HG03520 (cell line): ENCODE measurements around the gene FAM83C.
"Not testable (repeated sequence)": the region's sequence is repeated elsewhere in the genome, so short reads cannot be mapped to it uniquely, and the experiment has no call there.

Experiments used
- ATAC-seq: cut with Tn5 transposase; IDR thresholded peaks from one replicate; pipeline ENCODE4 v1.9.1; 2021; ENCODE audit warnings: mild to moderate bottlenecking, moderate library complexity; ENCODE audit not compliant: unreplicated experiment

FAM83C gene

DNA sequence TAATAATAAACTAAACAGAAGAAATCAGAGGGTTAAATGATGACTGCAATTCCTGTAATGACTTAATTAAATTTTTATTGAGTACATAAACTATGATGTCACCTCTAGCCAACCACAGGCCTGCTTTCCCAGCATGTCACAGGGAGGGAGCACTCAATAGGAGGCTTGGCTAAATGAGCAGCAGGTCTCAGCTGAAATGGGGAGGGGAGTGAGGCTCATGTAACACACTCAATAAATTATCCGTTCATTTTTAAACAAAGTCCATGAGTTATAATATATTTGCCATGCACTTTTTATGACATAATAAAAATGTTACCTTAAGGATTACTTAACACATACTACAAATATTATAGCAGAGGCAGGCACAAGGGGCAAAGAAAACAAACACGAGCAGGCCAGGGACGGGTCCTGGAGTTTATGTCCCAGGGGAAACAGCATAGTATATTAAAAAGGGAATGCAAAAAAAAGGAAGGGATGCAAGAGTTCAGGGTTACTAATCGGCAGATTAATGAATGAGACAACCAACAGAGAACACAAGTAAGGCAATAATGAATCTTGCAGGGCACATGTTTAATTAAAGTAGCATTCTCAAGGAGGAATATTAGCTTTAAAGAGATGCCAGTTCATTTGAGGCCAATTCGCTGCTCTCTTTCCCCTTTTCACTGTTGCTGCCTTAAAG, 27.1 kb upstream of the FAM83C start:
- no peak for ATAC-seq

DNA sequence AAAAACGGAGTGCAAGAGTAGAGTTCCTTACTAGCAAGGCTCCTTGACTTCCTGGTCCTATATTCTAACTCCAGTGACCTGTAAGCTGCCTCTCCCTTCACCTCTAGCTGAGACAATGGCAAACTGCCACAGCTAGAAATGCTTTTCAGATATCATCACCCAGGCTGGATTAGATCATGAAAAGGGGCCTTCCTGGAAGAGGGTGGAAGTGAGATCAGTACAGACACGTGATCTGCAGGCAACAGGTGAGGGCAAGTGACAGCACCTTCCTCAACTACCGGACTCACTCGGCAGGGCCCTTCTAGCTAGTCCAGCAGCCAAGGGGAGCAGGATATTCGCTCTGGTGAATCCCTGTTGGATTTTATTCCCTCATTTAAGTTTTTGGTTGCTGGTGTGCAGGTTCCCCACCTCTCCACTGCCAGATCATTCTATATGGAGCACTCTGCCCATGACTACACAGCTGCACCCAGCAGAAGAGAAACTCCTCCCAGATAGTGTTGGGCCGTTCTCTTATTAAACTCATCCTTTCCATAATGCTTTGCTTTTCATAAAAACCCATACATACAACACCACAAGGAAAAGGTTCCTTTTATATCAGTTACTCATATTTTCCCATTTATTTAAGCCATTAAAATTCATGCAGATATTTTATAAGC, 26.4 kb upstream of the FAM83C start:
- no peak for ATAC-seq

DNA sequence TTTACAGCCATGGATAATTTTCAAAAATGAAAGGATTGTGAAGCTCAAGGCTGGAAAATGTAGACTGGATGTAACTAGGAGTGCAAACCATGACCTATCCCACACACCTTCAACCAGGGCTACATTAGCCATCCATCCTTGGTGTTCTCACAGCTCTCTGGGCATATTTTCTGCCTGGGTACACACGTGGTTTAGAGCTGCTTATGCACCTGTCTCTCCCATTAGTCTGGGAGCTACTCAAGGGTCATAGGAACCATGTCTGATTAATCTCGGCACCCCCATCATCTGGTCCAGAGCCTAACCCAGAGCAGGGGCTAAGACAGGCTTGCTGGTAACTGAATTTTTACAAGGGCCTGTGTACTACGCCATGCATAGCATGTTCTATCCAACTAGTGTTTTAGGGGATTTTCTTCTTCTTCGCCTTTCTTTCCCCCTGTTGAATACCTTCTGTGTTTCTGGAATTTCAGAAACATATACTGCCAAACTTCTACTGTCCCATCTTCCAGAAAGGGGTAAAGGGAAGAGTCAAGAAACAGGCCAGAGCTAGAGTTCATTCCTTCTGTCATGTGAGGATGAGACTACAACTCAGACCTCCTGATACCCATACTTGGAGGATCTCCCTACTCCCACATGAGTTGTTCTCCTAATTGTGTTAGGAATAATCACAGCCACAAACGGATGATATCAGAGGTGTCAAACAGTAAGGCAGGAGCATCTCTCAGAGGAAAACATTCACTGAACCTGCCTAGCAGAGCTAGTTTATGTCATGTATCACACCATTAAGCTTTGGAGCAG, 25.4 kb upstream of the FAM83C start:
- ATAC-seq = no peak

DNA sequence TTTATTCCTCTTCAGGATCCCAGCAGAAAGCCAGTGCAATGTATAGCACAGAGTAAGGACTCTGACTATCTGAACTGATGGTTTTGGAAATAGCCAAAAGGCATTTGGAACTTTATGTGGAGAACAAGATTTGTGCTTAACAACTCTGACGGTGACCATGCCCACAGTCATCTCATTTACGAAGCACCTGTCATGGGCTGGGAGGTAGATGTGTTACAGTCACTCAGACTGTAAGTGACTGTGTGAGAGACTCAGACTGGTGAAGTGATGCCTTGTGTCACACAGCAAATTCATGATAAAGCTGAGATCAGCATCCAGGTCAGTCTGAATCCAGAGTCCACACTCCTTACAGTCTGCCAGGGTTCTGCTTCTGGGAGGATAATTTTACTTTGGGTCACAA, 23.9 kb upstream of the FAM83C start:
- ATAC-seq = no peak

DNA sequence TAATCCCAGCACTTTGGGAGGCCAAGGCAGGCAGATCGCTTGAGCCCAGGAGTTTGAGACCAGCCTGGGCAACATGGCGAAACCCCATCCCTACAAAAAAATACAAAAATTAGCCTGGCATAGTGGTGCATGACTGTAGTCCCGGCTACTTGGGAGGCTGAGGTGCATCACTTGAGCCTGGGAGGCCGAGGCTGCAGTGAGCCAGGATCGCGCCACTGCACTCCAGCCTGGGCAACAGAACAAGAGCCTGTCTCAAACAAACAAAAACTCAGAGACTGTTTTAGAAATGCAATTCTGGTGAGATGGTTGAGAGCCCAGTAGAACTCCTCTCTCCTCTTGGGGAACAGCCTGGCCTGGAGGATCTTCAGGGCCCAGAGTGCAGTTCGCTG, 23.4 kb upstream of the FAM83C start:
- ATAC-seq = not testable (repeated sequence)

DNA sequence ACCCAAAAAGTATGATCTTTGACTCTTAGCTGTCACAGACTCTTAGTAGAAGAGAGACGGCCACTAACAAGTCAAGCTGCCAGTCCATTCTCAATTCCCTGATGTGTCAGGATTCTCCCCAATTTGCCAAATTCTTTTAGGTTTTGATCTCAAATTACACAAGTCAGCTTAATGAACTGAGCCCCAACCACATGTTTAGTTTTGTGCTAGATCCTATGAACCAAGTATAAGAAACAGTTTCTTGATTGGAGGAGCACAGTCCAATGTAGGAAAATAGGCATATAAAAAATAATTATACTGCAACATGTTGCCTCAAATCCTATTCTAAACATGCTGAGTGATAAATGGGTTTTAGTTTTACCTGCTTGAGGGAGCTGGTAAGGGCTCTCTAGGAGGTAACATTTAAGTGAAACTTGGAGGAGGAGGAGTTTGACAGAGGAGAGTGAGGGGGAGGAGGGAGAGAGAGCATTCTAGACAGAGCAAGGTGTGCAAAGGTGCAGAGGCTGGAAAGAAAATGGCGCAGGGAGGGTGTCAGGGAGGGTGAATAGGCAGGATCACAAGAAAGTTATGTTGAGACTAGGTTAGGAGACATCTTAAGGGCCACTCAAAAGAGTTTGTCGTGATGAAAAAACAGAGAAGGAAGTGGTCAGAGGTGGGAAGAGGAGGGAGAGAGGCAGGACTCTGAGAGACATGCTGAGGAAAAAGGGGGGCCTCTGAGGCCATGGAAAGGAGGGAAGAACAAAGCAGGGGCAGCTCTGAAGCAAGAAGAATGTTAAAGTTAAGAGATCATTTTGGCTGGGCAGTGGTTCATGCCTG, 22.8 kb upstream of the FAM83C start:
- no peak for ATAC-seq

DNA sequence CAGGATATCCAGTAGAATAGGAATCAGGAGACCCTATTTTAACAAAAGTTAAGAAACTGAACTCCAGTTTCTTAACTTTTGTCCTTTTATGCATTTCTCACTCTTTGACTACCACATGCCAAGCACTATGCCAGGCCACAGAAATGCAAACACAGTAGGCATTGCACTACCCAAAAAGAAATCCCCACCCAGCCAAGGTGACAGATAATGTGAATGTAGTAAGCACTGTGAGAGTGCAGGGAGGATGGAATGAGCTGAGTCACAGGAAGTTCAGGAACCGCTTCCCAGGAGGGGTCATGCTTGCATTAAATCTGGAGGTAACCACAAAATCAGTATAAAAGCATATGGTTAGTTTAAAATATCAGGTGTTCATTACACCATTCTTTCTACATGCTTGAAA, 20.1 kb upstream of the FAM83C start:
- ATAC-seq = no peak

DNA sequence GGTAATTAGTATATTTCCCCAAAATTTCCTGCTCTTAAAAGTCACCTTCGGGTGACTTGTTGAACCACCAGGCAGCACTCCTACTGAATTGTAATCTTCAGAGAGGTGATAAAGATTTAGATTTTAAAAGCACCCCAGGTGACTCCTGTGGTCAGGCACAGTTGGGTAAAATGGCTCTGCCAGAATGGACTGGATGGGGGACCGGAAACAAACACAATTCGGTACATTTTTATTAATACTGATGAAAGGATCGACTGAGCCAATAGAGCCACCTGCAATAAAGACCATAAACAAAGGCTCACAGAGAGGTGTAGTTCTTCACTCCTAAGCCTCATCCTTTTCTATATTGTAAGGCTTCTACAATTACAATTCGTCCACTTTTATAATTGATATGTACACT, 19.6 kb upstream of the FAM83C start:
- no peak for ATAC-seq

DNA sequence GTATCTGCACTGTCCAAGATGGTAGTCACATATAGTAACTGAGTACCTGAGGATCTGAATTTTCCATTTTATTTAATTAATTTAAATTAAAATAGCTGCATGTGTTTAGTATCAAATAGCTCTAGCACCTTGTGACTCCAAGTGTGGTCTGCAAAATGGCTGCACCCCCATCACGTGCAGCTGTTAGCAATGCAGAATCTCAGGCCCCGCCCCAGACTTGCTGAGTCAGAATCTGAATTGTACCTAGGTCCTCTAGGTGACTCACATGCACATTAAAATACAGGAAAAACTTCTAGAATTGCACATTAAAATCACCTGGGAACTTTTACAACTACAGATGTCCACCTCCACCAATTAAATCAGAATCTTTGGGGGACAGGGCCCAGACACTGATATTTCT, 19.2 kb upstream of the FAM83C start:
- no peak for ATAC-seq

DNA sequence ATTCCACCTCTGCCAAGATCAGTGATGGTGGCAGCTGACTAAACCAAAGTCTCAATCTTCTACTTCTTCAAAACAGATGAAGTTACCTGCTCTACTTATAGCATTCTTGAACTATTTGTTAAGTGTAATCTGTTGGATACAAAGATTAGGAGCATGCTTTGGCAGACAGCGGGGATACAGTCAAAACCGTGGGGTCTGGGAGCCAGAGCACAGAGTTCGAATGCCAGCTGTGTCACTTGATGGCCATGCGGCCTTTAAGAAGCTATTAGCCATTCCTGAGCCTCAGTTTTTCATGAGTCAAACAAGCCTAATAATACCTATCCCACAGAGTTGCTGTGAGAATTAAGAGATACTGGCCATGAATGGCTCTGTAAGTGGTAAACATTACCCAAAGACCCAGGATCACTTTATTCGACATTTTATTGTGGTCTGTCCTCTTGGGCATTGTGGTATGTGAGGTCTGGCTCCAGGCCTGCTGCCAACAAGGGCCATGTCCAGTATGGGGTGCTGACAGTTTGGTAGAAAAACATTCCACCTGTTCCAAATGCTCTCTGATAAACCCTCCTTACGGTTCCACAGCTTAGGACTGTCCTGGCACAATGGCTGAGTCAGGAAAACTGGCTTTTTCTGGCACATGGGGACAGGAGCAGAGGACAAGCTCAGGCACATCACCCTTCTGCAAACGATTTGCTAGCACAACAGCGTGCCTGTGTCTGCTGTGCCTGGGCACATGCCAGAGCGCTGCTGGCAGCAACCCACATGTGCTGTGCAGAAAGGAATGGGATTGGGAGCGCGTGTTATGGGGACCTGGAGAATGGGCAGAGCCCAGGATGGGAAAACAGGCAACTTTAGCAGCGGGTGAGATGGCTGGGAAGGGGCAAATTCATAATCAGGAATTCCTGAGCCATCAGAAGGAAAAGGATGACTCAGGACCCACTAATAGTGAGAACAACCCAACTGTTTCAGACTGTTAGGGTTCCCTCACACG, 15.7 kb upstream of the FAM83C start:
- ATAC-seq = no peak

DNA sequence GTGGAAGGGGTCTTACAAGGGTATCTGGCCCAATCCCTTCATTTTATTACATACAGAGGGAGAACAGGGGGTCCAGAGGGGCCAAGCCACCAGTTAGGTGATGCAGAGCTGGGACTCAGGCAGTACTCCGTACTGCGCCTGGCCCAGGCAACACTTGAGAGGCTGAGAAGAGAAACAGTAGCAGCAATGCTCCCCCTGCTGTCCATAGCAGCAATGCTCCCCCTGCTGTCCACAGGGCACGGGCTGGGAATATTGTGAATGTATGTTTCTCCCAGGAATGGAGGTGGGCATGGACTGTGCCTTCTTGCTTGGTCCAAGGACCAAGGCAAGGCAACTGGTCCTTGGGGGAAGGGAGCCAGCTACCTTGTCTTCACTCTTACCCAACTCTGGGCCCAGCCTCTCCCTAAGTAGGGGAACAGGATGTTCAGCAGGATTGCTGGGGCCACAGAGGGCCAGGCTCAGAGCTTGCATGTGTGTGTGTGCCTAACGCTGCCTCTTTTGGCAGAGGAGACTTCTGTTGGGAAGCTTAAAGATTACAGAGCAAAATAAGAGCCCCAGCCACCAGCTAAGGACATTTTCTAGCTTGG, 14.8 kb upstream of the FAM83C start:
- ATAC-seq = no peak

DNA sequence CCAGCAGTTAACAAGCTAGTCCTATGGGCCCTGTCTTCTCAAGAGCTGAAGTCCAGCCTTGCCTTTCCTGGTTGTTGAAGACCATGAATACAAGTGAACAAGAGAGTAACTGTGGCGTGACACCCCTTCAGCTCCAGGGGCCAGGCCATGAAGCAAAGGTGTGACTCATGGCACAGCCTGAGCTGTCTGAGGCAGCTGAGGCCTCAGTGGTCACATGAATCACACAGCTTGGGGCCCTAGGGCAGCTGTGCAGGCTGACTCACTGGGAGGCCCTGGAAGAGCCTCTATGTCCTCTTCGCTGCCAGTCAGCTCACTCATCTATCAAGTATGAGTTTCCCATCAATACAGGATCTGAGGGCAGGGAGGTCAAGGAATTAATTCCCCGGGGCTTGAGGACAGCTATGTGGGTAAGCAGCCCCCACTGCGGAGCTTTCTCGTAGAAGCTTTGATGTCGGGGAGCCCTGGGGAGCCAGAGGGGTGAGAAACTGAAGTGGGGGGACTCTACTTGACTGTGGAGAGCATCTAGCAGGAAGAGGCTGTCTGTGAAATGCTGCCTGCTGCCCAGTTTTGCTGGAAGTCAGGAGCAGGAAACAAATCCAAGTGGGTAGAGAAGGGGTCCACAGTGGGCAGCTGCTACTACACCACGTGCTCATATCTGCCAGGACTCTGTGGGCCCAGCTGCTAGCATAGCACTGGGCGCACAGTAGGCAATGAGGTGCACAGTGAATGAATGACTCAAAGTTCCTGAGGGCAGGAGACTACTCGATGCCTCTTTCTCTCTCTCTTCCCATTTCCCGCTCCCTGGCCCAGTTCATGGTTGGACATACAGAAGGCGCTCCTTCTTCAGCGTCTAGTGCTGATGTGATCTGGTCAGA, 13.7 kb upstream of the FAM83C start:
- ATAC-seq = no peak

DNA sequence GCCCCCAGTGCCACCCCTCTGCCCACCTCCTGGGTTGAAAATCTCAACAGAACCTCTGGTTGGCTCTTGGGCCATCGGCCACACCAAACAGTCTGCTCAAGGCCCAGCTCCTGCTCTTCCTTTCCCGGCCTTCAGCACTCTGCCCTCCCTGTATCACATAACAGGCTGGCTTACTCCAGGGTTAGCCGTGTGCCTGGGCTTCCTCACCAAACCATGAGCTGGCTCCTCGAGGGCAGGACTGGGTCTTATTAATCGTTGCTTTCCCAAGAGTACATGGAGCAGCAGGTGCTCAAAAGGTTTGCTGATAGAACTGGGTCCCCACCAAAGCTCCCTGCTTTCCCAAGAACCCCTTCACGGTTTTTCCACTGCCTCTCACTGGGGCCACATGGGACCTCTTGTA, 12.7 kb upstream of the FAM83C start:
- no peak for ATAC-seq

DNA sequence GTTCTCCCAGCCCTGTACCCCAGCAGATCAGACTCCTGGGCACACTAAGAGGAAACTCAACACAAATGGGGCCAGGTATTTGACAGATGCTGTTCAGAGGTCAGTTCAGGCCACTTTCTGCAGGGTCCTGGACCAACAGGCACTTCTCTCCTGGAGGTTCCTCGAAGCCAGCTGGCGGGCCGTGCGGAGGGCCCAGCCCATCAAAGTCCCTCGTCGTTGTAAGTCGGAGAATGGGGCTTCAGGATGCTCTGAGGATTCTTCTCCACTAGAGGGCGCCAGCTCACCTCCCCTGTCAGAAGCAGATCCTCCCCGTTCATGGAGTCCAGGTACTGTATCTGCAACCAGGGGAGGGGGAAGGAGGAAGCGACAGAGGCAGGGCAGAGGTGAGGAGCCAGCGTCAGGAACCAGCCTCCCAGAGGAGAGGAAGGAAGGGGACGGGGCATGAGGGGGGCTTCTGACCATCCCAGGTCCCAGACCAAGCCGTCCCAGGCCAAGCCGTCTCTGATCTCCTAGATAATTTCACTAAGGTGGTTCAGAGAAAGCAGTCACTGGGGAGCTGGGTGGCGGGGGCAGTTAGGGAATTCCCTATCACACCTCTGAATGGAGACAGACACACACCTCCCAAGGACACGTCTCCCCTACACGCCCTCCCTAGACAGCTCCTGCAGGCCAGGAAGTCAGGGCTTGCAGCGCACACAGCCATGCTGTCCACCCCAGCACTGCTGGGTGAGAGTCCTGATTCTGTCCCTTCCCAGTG, 11.7 kb upstream of the FAM83C start:
- peak; percentile 68 for ATAC-seq

DNA sequence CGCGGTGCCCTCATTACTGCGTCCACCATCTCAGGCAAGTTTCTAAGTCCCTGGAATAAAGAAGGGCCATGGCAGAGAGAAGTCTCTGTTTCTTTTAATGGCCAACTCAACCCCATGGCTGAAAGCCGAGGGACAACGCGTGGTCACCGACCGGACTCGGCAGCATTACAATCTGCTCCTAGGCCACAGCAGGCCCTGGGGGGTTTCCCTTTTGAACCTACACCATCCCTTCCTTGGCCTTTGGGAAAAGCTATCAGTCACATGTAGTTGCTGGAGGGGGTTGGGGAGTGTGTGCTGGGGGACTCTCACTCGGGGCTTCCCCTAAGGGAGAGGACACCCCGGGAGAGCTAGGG, 11.1 kb upstream of the FAM83C start:
- no peak for ATAC-seq

DNA sequence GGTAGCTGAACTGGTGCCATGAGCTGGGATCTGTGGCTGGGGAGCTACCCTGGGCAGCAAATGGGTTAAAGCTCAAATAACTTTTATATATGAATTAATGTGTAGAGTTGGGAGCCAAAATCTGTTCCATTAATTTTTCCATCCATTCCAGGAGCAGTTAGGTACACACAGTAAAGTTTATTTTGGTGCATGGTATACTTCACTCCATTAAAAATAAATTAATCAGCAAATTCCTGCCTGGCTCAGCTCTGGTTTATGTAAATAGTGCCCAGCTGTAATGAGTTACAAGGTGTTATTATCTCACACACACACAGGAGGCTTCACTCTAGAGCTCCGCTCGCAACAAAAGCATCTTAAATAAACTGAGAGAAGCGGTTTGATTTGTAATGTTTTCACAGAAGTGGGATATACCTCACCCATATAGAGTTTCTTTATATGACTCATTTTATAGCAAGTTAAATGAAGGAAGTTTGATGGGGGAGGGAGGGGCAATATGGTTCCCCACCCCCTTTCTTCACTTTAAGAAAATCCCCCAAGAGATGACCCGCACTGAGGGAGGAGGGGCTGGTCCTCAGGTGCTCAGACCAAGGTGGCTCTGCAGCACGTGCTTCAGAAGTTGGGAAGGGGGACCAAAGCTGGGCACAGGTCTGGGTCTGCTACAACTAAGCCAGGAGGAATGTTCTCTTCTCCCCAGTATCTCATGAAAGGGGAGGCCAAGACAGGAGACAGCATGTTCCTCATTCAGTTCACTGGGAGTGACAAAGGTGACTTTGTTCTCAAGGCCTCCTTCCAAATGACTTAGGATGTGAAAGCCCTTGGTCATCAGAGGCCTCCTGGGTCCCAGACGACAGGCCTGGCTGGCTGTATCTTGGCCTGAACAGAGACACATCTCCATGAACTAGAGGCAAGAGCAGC, 10.5 kb upstream of the FAM83C start:
- ATAC-seq = no peak

DNA sequence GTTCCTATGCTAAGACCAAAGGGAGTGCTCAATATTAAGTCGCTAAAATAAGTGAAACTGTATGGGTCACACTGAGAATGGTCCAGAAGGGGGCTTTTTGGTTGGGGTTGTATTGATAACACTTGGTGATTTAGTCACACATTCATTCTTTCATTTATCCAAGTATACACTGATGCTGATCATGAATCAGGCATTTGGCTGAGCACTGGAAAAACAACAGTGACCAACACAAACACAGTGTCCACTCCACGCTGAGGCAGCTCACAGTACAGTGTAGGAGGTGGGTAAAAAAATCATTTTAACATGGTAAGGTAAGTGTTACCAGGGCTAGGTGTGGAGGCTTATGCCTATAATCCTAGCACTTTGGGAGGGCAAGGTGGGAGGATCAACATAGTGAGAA, 9.2 kb upstream of the FAM83C start:
- no peak for ATAC-seq
